ENCODE data around the gene ABCC1. TPM values are rescaled to one million over a fixed set of nuclear protein-coding genes. Genes with fewer than 3 reads are reported as not detected.

The ABCC1 gene
- total RNA-seq, 8 experiments from 2014 or later: 8.6 to 117 (median 11.9) TPM

DNA sequence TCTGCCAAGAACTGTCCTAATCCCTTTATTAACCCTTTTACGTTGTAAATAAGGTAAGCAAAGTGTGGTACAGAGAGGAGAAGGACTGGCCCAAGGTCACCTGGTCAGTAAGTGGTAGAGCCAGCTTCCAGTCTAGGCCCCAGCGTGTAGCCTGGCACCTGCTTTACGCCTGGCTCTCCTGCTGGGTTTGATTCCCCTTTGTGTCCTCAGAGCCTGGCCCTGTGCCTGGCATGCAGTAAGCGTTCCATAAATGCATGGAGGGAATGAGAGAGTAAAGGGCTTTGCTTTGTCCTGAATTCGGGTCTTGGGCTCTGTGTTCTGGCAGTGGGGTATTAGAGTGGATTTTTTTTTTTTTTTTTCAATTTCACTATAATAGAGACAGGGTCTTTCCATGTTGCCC, 62.7 kb downstream of the ABCC1 start:
- H3K4me3 ChIP-seq: no peak overlapping the region
- in situ Hi-C loops (cut with MboI; ENCODE audit: low pct_unique_long_range_greater_than_20kb in 2 of 9, low sequenced_read_pairs in 9 of 9, unreplicated experiment in 9 of 9): loop anchor here in 1 of 9 experiments (10.0 kb wide), 1 partner anchor 63 kb away; no protein-coding TSS in a partner anchor
- ATAC-seq (replicated peaks in 6 of 8): no peak
- no peak overlapping the region for H3K27ac ChIP-seq
- WGBS, 10 experiments: 80 to 100% (median 100%) methylated on average over 1 to 3 of the region's 5 CpGs; no CpG with 5 or more reads in 3 of the 10 experiments
- no peaks in the 10 kb centered on the region for H3K4me1 ChIP-seq (replicated peaks in 1 of 2)

DNA sequence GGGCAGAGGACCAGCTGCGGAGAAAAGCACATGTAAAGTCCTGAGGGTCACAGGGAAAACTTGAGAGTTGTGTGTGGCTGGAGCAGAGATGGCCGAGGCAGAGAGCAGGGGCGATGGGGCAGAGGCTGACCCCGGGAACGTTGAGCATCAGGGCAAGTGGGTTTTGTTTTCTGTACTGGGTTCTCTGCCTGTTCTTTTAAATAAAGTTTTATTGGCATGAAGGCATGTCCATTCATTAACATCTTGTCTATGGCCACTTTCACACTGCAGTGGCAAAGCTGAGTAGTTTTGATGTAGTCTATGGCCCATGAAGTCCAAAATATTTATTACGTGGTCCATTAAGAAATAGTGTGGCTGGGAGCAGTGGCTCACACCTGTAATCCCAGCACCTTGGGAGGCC, 64.4 kb downstream of the ABCC1 start:
- no peaks in the 10 kb centered on the region for H3K4me1 ChIP-seq (replicated peaks in 1 of 2)
- H3K27ac ChIP-seq: no peak overlapping the region
- WGBS, 10 experiments: 92 to 100% (median 100%) methylated on average over 1 to 5 of the region's 6 CpGs; no CpG with 5 or more reads in 4 of the 10 experiments
- in situ Hi-C loops (cut with MboI; ENCODE audit: low pct_unique_long_range_greater_than_20kb in 2 of 9, low sequenced_read_pairs in 9 of 9, unreplicated experiment in 9 of 9): loop anchor here in 1 of 9 experiments (10.0 kb wide), 1 partner anchor 61 kb away; no protein-coding TSS in a partner anchor
- ATAC-seq (replicated peaks in 6 of 8): no peak
- no peak overlapping the region for H3K4me3 ChIP-seq

DNA sequence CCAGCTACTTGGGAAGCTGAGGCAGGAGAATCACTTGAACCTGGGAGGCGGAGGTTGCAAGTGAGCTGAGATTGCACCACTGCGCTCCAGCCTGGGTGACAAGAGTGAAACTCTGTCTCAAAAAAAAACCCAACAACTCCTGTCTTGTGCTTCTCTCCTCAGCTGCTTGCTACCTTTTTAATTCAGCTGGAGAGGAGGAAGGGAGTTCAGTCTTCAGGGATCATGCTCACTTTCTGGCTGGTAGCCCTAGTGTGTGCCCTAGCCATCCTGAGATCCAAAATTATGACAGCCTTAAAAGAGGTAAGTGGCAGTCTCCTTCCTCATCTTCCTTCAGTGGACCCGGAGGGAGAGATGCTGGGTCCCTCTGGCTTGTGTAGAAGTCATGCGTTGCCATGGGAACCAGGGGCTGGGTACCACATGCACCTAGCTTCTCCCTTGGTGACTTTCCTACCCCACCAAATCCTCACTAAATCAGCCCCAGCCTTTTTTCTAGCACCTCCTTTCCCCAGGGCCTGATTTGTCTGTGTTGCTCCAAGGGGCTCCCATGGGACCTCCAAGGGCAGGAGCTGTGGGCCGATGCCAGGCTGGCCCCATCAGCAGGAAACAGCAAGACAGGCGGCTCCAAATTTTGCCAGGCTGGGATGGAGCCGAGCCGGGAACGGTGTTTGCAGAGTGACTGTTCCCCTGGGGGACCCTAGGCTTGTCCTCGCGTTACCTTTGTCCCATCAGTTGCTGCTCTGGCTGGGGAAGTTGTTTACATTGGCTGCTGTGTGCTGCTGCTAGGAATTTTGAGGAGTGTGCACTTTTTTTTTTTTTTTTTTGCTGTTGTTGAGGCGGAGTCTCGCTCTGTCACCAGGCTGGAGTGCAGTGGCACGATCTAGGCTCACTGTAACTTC, 65.2 kb downstream of the ABCC1 start:
- 48 to 100% (median 85%) methylated on average over 1 to 9 of the region's 14 CpGs; no CpG with 5 or more reads in 1 of the 10 experiments for WGBS, 10 experiments
- Histone ChIP-seq H3K4me3 (no peak overlapping the region), H3K27ac (no peak overlapping the region), H3K4me1 (replicated peaks in 1 of 2) (no peaks in the 10 kb centered on the region)
- in situ Hi-C loops (cut with MboI; ENCODE audit: low pct_unique_long_range_greater_than_20kb in 2 of 9, low sequenced_read_pairs in 9 of 9, unreplicated experiment in 9 of 9): loop anchor here in 1 of 9 experiments (10.0 kb wide), 1 partner anchor 60 kb away; no protein-coding TSS in a partner anchor
- ATAC-seq (replicated peaks in 6 of 8): peak in 1 of 8 experiments; percentile 81

DNA sequence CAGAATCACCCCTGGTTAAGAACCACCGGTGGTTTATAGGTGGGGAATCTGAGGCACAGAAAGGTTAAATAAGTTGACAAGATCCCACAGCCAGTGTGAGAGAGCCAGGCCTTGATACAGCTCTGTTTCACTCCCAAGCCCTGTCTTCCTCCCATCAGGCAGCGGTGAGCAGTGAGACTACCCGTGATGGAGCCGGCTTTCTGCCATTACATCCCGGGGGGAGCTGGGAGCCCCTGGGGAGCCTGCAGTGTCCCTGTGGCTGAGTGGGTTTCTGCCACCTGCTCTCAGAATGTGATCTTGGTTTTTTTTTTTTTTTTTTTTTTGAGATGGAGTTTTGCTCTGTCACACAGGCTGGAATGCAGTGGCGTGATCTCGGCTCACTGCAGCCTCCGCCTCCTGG, 66.4 kb downstream of the ABCC1 start:
- in situ Hi-C loops (cut with MboI; ENCODE audit: low pct_unique_long_range_greater_than_20kb in 2 of 9, low sequenced_read_pairs in 9 of 9, unreplicated experiment in 9 of 9): loop anchor here in 1 of 9 experiments (10.0 kb wide), 1 partner anchor 59 kb away; no protein-coding TSS in a partner anchor
- 80 to 96% (median 94%) methylated on average over 2 to 4 of the region's 8 CpGs; no CpG with 5 or more reads in 7 of the 10 experiments for WGBS, 10 experiments
- Histone ChIP-seq H3K27ac (no peak overlapping the region), H3K4me3 (no peak overlapping the region), H3K4me1 (replicated peaks in 1 of 2) (no peaks in the 10 kb centered on the region)
- no peak for ATAC-seq (replicated peaks in 6 of 8)

DNA sequence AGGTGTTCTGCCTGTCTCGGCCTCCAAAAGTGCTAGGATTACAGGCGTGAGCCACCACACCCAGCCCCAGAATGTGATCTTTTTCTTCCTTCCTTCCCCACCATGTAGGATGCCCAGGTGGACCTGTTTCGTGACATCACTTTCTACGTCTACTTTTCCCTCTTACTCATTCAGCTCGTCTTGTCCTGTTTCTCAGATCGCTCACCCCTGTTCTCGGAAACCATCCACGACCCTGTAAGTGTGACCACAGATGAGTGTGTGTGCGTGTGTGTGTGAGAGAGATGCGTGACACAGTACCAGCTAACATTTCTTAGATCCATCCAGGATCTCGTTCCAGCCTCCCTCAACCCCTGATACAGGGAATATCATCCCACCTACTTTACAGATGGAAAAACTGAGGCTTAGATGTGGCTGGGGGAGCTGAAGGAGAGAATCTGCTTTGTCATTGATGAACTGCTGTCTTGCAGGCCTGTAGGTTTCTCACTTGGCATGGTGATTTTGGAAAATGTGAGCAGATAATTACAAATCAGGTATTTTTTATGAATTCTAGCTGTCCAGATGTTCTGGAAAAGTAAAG, 67.1 kb downstream of the ABCC1 start:
- in situ Hi-C loops (cut with MboI; ENCODE audit: low pct_unique_long_range_greater_than_20kb in 2 of 9, low sequenced_read_pairs in 9 of 9, unreplicated experiment in 9 of 9): loop anchor here in 1 of 9 experiments (10.0 kb wide), 1 partner anchor 58 kb away; no protein-coding TSS in a partner anchor
- ATAC-seq (replicated peaks in 6 of 8): no peak
- H3K27ac ChIP-seq: no peak overlapping the region

DNA sequence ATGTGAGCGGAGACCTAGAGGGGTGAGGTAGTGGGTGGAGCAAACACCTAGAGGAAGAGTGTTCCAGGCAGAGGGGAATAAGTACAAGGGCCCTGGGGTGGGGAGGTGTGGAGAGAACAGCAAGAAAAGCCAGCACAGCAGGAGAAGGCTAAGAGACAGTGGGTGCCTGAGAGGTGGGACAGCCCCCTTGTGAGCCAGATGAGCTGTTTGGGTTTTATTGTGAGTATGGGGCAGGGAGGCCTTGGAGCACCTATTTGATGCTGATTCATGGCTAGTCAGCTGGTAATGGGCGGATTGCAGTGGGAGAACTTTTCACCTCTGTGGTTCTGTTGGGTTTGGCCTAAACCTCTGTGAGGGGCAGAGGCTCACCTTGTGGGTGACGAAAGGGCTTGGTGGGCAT, 68.4 kb downstream of the ABCC1 start:
- WGBS, 10 experiments: 83 to 100% (median 100%) methylated on average over 1 to 3 of the region's 3 CpGs; no CpG with 5 or more reads in 6 of the 10 experiments
- in situ Hi-C loops (cut with MboI; ENCODE audit: low pct_unique_long_range_greater_than_20kb in 2 of 9, low sequenced_read_pairs in 9 of 9, unreplicated experiment in 9 of 9): loop anchor here in 1 of 9 experiments (10.0 kb wide), 1 partner anchor 57 kb away; no protein-coding TSS in a partner anchor
- Histone ChIP-seq H3K4me1 (replicated peaks in 1 of 2) (peaks cover 10 to 13% of the 10 kb centered on the region in 2 donors), H3K4me3 (no peak overlapping the region), H3K27ac (no peak overlapping the region)
- no peak for ATAC-seq (replicated peaks in 6 of 8)

More for the DNA sequence above, 67.1 kb downstream of the ABCC1 start:
- no peak overlapping the region for H3K4me3 ChIP-seq
- peaks cover 2 to 4% of the 10 kb centered on the region in 2 donors for H3K4me1 ChIP-seq (replicated peaks in 1 of 2)
- 60 to 100% (median 100%) methylated on average over 1 to 7 of the region's 11 CpGs; no CpG with 5 or more reads in 4 of the 10 experiments for WGBS, 10 experiments

DNA sequence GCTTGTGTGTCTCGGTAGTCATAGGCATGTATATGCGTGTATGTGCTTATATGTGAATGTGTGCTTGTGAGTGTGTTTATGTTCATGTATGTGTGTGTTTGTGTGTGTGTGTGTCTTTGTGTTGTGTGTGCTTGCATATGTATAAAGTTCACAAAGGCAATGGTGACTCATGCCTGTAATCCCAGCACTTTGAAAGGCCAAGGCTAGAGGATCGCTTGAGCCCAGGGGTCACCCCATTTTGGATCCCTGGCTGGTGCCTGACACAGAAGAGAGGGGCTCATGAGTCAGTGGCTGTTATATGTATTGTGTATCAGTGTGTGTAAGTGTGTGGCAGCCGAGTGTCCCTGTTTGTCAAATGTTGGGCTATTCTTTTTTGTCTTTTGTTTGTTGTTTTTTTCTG, 69.3 kb downstream of the ABCC1 start:
- 83 to 100% (median 98%) methylated on average over 1 to 3 of the region's 4 CpGs; no CpG with 5 or more reads in 4 of the 10 experiments for WGBS, 10 experiments
- Histone ChIP-seq H3K27ac (no peak overlapping the region), H3K4me1 (replicated peaks in 1 of 2) (peaks cover 10 to 13% of the 10 kb centered on the region in 2 donors), H3K4me3 (no peak overlapping the region)
- in situ Hi-C loops (cut with MboI; ENCODE audit: low pct_unique_long_range_greater_than_20kb in 2 of 9, low sequenced_read_pairs in 9 of 9, unreplicated experiment in 9 of 9): loop anchor here in 1 of 9 experiments (10.0 kb wide), 1 partner anchor 56 kb away; no protein-coding TSS in a partner anchor
- ATAC-seq (replicated peaks in 6 of 8): no peak

DNA sequence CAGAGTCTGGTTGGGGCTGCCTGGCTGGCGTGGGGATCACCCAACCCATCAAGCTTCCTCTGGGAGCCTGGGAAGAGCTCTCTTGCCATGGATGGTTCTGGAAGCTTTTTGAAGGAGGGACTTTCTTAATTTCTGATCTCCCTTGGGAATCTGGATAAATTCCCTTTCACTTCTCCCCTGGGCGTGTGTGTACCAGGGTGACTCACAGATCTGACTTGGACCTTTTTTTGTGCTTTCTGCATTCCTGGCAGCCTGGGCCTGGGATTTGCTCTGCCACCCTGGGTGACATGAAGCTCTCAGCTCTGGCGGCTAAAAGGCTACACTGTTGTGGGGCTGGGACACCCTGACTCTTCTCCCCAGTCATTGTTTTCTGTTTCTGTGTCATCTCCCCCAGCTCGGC, 70.1 kb downstream of the ABCC1 start:
- H3K4me3 ChIP-seq: no peak overlapping the region
- in situ Hi-C loops (cut with MboI; ENCODE audit: low pct_unique_long_range_greater_than_20kb in 2 of 9, low sequenced_read_pairs in 9 of 9, unreplicated experiment in 9 of 9): loop anchor here in 1 of 9 experiments (10.0 kb wide), 1 partner anchor 55 kb away; no protein-coding TSS in a partner anchor
- WGBS, 10 experiments: 67 to 100% (median 83%) methylated on average over 1 of the region's 4 CpGs; no CpG with 5 or more reads in 6 of the 10 experiments
- H3K27ac ChIP-seq: no peak overlapping the region
- H3K4me1 ChIP-seq (replicated peaks in 1 of 2): peaks cover 10 to 13% of the 10 kb centered on the region in 2 donors
- ATAC-seq (replicated peaks in 6 of 8): peak in 1 of 8 experiments; percentile 2

DNA sequence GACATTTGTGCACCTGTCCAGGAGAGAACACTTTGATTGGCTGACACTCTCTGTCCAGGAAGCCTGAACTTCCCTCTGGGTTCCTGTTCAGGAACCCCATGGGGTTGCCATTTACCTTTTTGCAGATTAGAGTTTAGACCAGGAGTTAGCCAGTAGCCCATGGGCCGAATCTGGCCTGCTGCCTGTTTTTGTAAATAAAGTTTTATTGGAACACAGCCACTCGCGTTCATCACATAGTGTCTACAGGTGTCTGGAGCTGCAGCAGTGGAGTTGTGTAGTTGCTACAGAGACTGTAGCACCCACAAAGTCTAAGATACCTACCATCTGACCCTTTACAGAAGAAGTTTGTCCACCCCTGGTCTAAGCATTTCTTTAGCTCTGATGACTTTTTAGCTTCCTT, 70.9 kb downstream of the ABCC1 start:
- 67 to 93% (median 92%) methylated on average over 1 to 3 of the region's 3 CpGs; no CpG with 5 or more reads in 5 of the 10 experiments for WGBS, 10 experiments
- no peak for ATAC-seq (replicated peaks in 6 of 8)

DNA sequence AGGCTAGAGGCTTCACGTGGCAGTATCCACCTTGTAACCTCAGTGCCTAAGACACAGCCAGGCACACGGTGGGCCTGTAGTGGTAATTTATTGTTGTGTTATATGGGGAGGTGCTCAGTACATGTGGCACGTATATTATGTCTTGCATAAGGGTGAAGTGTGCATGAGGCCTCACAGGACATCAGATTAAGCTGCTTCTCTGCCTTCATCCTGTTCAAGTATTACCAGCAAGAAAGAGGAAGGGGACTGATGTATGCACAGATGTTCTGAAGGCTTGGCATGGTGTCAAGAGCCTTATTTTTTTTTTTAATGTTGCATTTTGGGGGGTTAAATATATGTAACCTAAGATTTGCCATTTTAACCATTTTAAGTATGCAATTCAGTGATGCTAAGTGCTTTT, 71.6 kb downstream of the ABCC1 start:
- peak overlapping the region in 1 of 2 donors; percentile 26 for H3K27ac ChIP-seq
- H3K4me1 ChIP-seq (replicated peaks in 1 of 2): peaks cover 10 to 13% of the 10 kb centered on the region in 2 donors
- ATAC-seq (replicated peaks in 6 of 8): no peak
- H3K4me3 ChIP-seq: no peak overlapping the region
- in situ Hi-C loops (cut with MboI; ENCODE audit: low pct_unique_long_range_greater_than_20kb in 2 of 9, low sequenced_read_pairs in 9 of 9, unreplicated experiment in 9 of 9): no loop called here
- WGBS, 10 experiments: 50 to 100% (median 71%) methylated on average over 1 to 2 of the region's 3 CpGs; no CpG with 5 or more reads in 2 of the 10 experiments

More for the DNA sequence above, 70.9 kb downstream of the ABCC1 start:
- H3K27ac ChIP-seq: no peak overlapping the region
- no peak overlapping the region for H3K4me3 ChIP-seq
- H3K4me1 ChIP-seq (replicated peaks in 1 of 2): peaks cover 10 to 13% of the 10 kb centered on the region in 2 donors
- in situ Hi-C loops (cut with MboI; ENCODE audit: low pct_unique_long_range_greater_than_20kb in 2 of 9, low sequenced_read_pairs in 9 of 9, unreplicated experiment in 9 of 9): no loop called here

DNA sequence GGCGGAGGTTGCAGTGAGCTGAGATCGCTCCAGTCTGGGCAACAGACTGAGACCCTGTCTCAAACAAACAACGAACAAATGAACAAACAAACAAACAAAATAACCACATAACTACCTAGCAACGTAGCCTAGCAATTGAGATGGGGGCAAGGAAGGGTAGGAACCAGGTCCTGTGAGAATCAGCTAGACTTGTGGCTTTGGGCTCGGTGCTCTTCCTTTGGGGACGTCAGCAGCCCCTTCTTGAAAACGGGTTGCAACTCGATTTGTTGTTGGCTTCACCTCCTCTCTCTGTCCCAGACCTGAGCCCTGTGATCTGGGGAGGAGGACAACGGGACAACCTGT, 72.2 kb downstream of the ABCC1 start:
- no peak for ATAC-seq (replicated peaks in 6 of 8)
- Histone ChIP-seq H3K4me1 (replicated peaks in 1 of 2) (peaks cover 10 to 13% of the 10 kb centered on the region in 2 donors), H3K27ac (peak overlapping the region in 1 of 2 donors; percentile 26), H3K4me3 (no peak overlapping the region)
- WGBS, 10 experiments: 17 to 87% (median 56%) methylated on average over 1 to 9 of the region's 9 CpGs; no CpG with 5 or more reads in 2 of the 10 experiments
- in situ Hi-C loops (cut with MboI; ENCODE audit: low pct_unique_long_range_greater_than_20kb in 2 of 9, low sequenced_read_pairs in 9 of 9, unreplicated experiment in 9 of 9): no loop called here

DNA sequence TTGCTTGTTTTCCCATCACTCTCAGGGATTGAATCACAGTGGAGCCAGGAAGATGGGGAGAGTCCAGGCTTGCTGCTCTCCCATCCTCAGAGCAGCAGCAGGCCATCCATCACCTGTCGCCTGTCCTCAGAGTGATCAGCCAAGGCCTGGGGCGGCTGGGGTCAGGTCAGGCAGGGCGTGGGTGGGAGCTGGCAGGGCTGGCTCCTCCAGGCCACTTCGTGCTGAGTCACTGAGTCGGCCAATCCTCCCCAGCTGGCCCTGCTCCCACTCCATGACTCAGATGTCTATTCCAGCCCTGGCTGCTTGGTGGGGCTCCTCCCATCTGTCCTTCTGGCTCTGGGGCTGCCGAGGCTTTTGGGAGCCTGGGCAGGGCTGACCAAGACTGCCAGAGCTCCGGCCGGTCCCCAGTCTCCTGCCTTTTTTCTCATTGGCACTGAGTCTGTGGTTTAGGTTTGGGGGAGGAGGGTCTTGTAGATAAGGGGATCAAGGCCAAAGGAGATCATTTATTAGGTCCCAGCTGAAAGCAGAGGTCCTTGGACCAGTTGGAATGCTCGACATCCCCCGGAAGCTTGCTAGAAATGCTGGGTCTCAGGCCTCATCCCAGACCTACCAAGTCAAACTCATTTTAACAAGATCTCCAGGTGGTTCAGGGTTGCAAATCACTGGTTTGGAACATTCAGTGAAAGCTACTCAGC, 72.7 kb downstream of the ABCC1 start:
- ATAC-seq (replicated peaks in 6 of 8): peak; percentile 95 to 100 (median 99)
- 0 to 100% (median 40%) methylated on average over 1 to 5 of the region's 10 CpGs; no CpG with 5 or more reads in 2 of the 10 experiments for WGBS, 10 experiments
- Histone ChIP-seq H3K4me1 (replicated peaks in 1 of 2) (peaks cover 10 to 13% of the 10 kb centered on the region in 2 donors), H3K27ac (peak overlapping the region in 1 of 2 donors; percentile 64), H3K4me3 (no peak overlapping the region)
- in situ Hi-C loops (cut with MboI; ENCODE audit: low pct_unique_long_range_greater_than_20kb in 2 of 9, low sequenced_read_pairs in 9 of 9, unreplicated experiment in 9 of 9): no loop called here

Data from motor neuron (in vitro differentiated cells).